Right atrium auricular region (tissue), 2 donors: ENCODE data around the gene SUFU. TPM values are rescaled to one million over a fixed set of nuclear protein-coding genes. Genes with fewer than 3 reads are reported as not detected.
A peak's percentile ranks its signal among the peaks of the same experiment; 100 is the strongest.

Source experiments
- DNase-seq: peaks from one replicate; pipeline ENCODE4 v3.0.0-alpha.2; 2019; ENCODE audit warnings: low spot score
- H3K27ac ChIP-seq, 2 donors: fragments of 200-600 bp; sonication (generic); 1 replicate in 1 of 2; 2 replicates in 1 of 2; pipeline ENCODE4 v1.5.1; 2016 to 2019
- H3K27me3 ChIP-seq, 2 donors: fragments of 200-600 bp; sonication (generic); one replicate each; pipeline versions ENCODE4 v1.5.1 to v1.6.0; 2017 to 2019
- H3K36me3 ChIP-seq: fragments of 200-600 bp; sonication (generic); one replicate; pipeline ENCODE4 v1.5.1; 2016
- H3K4me1 ChIP-seq, 2 donors: fragments of 200-600 bp; sonication (generic); one replicate each; pipeline versions ENCODE4 v1.5.1 to v1.6.0; 2017 to 2019
- H3K4me3 ChIP-seq, 2 donors: fragments of 200-600 bp; sonication (generic); 1 replicate in 1 of 2; 2 replicates in 1 of 2; pipeline ENCODE4 v1.5.1; 2017 to 2019; ENCODE audit warnings: mild to moderate bottlenecking in 1 of 2, moderate library complexity in 1 of 2
- H3K9me3 ChIP-seq, 2 donors: fragments of 200-600 bp; sonication (generic); one replicate each; pipeline ENCODE4 v1.5.1; 2019
- CTCF ChIP-seq, 2 donors: fragments of 200-600 bp; sonication (generic); IDR thresholded peaks; one replicate each; pipeline ENCODE4 v1.5.1; 2019; ENCODE audit warnings: antibody characterized with exemption in 2 of 2
- total RNA-seq, 2 donors: library from RNA; depleted of rRNA; stranded (reverse); fragments of >200 nt; gene quantifications; one replicate each; pipeline ENCODE4 v1.1.0, GENCODE V29; 2016

The SUFU gene
- total RNA-seq, 2 donors from 2014 or later, result 4.9 to 6.4 TPM

GRCh38 chr10:102475451-102476040 is 28.2 kb upstream of the SUFU start:
- Histone ChIP-seq H3K9me3 (no peaks in the 10 kb centered on the region), H3K27ac (no peak overlapping the region), H3K4me1 (peaks cover 0 to 7% of the 10 kb centered on the region in 2 donors), H3K4me3 (no peak overlapping the region), H3K36me3 (peaks cover 14% of the 10 kb centered on the region), H3K27me3 (no peaks in the 10 kb centered on the region)
- no peak for DNase-seq
- TF ChIP-seq CTCF (IDR thresholded peaks at IDR 0.05), result no peak

GRCh38 chr10:102476466-102477141 is 27.2 kb upstream of the SUFU start:
- no peaks in the 10 kb centered on the region for H3K27me3 ChIP-seq
- H3K36me3 ChIP-seq, result peaks cover 25% of the 10 kb centered on the region
- no peak overlapping the region for H3K27ac ChIP-seq
- no peak overlapping the region for H3K4me3 ChIP-seq
- no peaks in the 10 kb centered on the region for H3K9me3 ChIP-seq
- no peak for TF ChIP-seq CTCF (IDR thresholded peaks at IDR 0.05)
- peaks cover 0 to 7% of the 10 kb centered on the region in 2 donors for H3K4me1 ChIP-seq
- no peak for DNase-seq

- Histone ChIP-seq H3K4me1 (peaks cover 0 to 7% of the 10 kb centered on the region in 2 donors), H3K27ac (peak overlapping the region; percentile 49 to 78), H3K9me3 (no peaks in the 10 kb centered on the region), H3K27me3 (no peaks in the 10 kb centered on the region), H3K4me3 (no peak overlapping the region), H3K36me3 (peaks cover 55% of the 10 kb centered on the region)
- DNase-seq, result no peak
- no peak for TF ChIP-seq CTCF (IDR thresholded peaks at IDR 0.05)
Measured at GRCh38 chr10:102479651-102480050, 24.1 kb upstream of the SUFU start.

- H3K9me3 ChIP-seq, result no peaks in the 10 kb centered on the region
- H3K36me3 ChIP-seq, result peaks cover 63% of the 10 kb centered on the region
- DNase-seq, result no peak
- H3K27me3 ChIP-seq, result no peaks in the 10 kb centered on the region
- no peak overlapping the region for H3K4me3 ChIP-seq
- H3K27ac ChIP-seq, result no peak overlapping the region
- peaks cover 0 to 7% of the 10 kb centered on the region in 2 donors for H3K4me1 ChIP-seq
- no peak for TF ChIP-seq CTCF (IDR thresholded peaks at IDR 0.05)
Measured at GRCh38 chr10:102480396-102480795, 23.4 kb upstream of the SUFU start.

GRCh38 chr10:102484021-102484420 is 19.8 kb upstream of the SUFU start:
- no peaks in the 10 kb centered on the region for H3K27me3 ChIP-seq
- H3K36me3 ChIP-seq, result peaks cover 99% of the 10 kb centered on the region
- H3K9me3 ChIP-seq, result no peaks in the 10 kb centered on the region
- H3K4me1 ChIP-seq, result peaks cover 0 to 7% of the 10 kb centered on the region in 2 donors
- no peak overlapping the region for H3K27ac ChIP-seq
- no peak for TF ChIP-seq CTCF (IDR thresholded peaks at IDR 0.05)
- H3K4me3 ChIP-seq, result no peak overlapping the region
- DNase-seq, result no peak
